Heart left ventricle (tissue), 13 donors: ENCODE data around the gene FAM217A.

Source experiments
- POLR2A ChIP-seq, 2 donors: fragments of 450-650 bp; IDR thresholded peaks; one replicate each; pipeline ENCODE4 v1.6.1; 2017; ENCODE audit warnings: antibody characterized with exemption in 2 of 2, mild to moderate bottlenecking in 2 of 2, moderate library complexity in 2 of 2
- TF ChIP-seq, protein P1 (sequence below), 12 donors: fragments of 200-600 bp; sonication (generic) in 4 of 12; IDR thresholded peaks; one replicate each; pipeline versions ENCODE4 v1.5.0 to v1.8.0; 2018 to 2022; ENCODE audit warnings: antibody characterized with exemption in 12 of 12, mild to moderate bottlenecking in 5 of 12
- donor health status: ischemic (EF 13 %, LVEDD 7.1; RV severe dilation, severe dysfunction).
- donor health status: DM: no; HTN: yes; CAD: no.
- donor health status: DM: no; HTN: no; CAD: no.
- donor health status: ischemic (EF 25% LVEDD 6.9; RV normal size, moderate dysfunction).
- donor health status: ischemic (EF 25% LVEDD 5.7; RV mildly dilated, moderate dysfunction).
- donor health status: ischemic (EF 35%, LVEDD 5.7; RV mildly dilated, moderate dysfunction).
- donor health status: nonischemic (EF 11% LVEDD 7.7; RV severe dilation, severe dysfunction).
- donor health status: DM: yes; HTN: yes; CAD: no.
- donor health status: PGD.
- donor health status: ischemic (EF 29% LVEDD 5.4; RV normal size, mild dysfunction).
- donor health status: nonischemic (EF 23%, LVEDD 6.1; RV moderate dilation, normal function).

DNA sequence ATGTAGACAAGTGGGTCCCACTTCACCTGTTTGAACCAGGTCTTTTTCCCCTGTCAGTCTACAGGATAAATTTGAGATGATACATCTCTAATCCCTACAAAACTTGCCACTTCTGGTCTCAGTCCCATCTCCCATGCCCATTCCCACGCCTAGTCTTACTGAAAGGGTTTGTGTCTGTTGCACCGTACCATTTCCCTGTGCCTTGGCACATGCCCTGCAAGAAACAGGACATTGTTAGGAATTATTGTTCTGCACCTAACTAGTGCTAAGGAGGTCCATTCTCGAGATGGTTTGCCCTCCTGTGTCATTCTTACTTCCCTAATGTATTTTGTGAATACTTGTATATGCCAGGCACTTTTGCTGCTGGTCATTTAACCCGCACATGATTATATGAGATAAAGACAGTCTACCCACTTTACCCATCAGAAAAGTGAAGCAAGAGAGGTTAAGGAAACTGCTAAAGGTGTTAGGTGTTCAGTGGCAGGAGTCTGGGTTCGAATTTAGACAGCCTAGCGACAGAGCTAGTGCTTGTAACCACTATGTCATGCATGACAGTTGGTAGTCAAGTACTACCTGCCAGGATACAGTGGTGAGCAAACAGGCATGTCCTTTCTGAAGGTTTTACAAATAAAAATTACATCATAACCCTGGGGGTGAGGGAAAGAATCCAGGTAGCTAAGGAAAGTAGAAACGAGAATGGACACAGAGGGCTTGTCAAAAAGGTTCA is 12.7 kb downstream of the FAM217A start:
- TF ChIP-seq, protein P1, sequence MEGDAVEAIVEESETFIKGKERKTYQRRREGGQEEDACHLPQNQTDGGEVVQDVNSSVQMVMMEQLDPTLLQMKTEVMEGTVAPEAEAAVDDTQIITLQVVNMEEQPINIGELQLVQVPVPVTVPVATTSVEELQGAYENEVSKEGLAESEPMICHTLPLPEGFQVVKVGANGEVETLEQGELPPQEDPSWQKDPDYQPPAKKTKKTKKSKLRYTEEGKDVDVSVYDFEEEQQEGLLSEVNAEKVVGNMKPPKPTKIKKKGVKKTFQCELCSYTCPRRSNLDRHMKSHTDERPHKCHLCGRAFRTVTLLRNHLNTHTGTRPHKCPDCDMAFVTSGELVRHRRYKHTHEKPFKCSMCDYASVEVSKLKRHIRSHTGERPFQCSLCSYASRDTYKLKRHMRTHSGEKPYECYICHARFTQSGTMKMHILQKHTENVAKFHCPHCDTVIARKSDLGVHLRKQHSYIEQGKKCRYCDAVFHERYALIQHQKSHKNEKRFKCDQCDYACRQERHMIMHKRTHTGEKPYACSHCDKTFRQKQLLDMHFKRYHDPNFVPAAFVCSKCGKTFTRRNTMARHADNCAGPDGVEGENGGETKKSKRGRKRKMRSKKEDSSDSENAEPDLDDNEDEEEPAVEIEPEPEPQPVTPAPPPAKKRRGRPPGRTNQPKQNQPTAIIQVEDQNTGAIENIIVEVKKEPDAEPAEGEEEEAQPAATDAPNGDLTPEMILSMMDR (IDR thresholded peaks at IDR 0.05) = no peak
- TF ChIP-seq POLR2A (IDR thresholded peaks at IDR 0.05) = no peak
